ENCODE results near the gene PKP3.
"Not testable (repeated sequence)": the region's sequence is repeated elsewhere in the genome, so short reads cannot be mapped to it uniquely, and the experiment has no call there.

The PKP3 gene

GRCh38 chr11:394034-394857 lies at the start of gene PKP3:
PKP3 (plus strand) TSS chr11:394209; CDS start chr11:394293, 84 bp downstream.
- Histone ChIP-seq H3K4me2 (ENCODE audit: low read depth, low read length, poor library complexity, severe bottlenecking) (no peak within 1 kb of the TSS), H3K9me2 (replicated peaks; ENCODE audit: insufficient read depth, low read length) (no peaks in the 10 kb centered on the region), H3K4me3 (ENCODE audit: insufficient read depth, low read length, poor library complexity, severe bottlenecking) (no peak within 1 kb of the TSS), H3F3A (ENCODE audit: insufficient read depth) (no peaks in the 10 kb centered on the region), H4K20me1 (ENCODE audit: low read depth, low read length) (no peaks in the 10 kb centered on the region), H3K27ac (ENCODE audit: low read depth, low read length) (no peak within 1 kb of the TSS), H2AFZ (ENCODE audit: low read depth, low read length, severe bottlenecking) (no peak within 1 kb of the TSS), H3K9me3 (ENCODE audit: insufficient read depth, low read length) (no peaks in the 10 kb centered on the region), H3K36me3 (ENCODE audit: low read length) (no peaks in the 10 kb centered on the region), H3K27me3 (ENCODE audit: low read length) (no peaks in the 10 kb centered on the region), H3K79me2 (ENCODE audit: insufficient read depth, low read length) (no peaks in the 10 kb centered on the region), H3K9ac (ENCODE audit: low read length) (no peak within 1 kb of the TSS)
- no peak for TF ChIP-seq EZH2phosphoT487 (conservative IDR thresholded peaks at IDR 0.05; ENCODE audit: low read length)
- TF ChIP-seq CTCF (IDR thresholded peaks at IDR 0.05; ENCODE audit: insufficient read depth, low read length, poor library complexity, severe bottlenecking): no peak

GRCh38 chr11:344836-345578 lies 49.0 kb upstream of the PKP3 start:
- Histone ChIP-seq H3K27ac (ENCODE audit: low read depth, low read length) (no peak overlapping the region), H3K36me3 (ENCODE audit: low read length) (no peaks in the 10 kb centered on the region), H3K79me2 (ENCODE audit: insufficient read depth, low read length) (no peaks in the 10 kb centered on the region), H3K27me3 (ENCODE audit: low read length) (no peaks in the 10 kb centered on the region), H3F3A (ENCODE audit: insufficient read depth) (0 out of 2 replicates have a peak, but pooled peaks cover 7% of the 10 kb centered on the region), H3K4me3 (ENCODE audit: insufficient read depth, low read length, poor library complexity, severe bottlenecking) (no peak overlapping the region), H4K20me1 (ENCODE audit: low read depth, low read length) (no peaks in the 10 kb centered on the region), H3K9me2 (replicated peaks; ENCODE audit: insufficient read depth, low read length) (no peaks in the 10 kb centered on the region), H2AFZ (ENCODE audit: low read depth, low read length, severe bottlenecking) (no peak overlapping the region), H3K9ac (ENCODE audit: low read length) (no peak overlapping the region), H3K4me2 (ENCODE audit: low read depth, low read length, poor library complexity, severe bottlenecking) (no peak overlapping the region), H3K9me3 (ENCODE audit: insufficient read depth, low read length) (no peaks in the 10 kb centered on the region)
- TF ChIP-seq EZH2phosphoT487 (conservative IDR thresholded peaks at IDR 0.05; ENCODE audit: low read length) (no peak), CTCF (IDR thresholded peaks at IDR 0.05; ENCODE audit: insufficient read depth, low read length, poor library complexity, severe bottlenecking) (no peak)

GRCh38 chr11:346529-346928 lies 47.5 kb upstream of the PKP3 start:
- H3K9ac ChIP-seq (ENCODE audit: low read length): no peak overlapping the region
- 0 out of 2 replicates have a peak, but pooled peaks cover 7% of the 10 kb centered on the region for H3F3A ChIP-seq (ENCODE audit: insufficient read depth)
- H3K4me2 ChIP-seq (ENCODE audit: low read depth, low read length, poor library complexity, severe bottlenecking): no peak overlapping the region
- no peaks in the 10 kb centered on the region for H3K36me3 ChIP-seq (ENCODE audit: low read length)
- no peaks in the 10 kb centered on the region for H4K20me1 ChIP-seq (ENCODE audit: low read depth, low read length)
- no peak for TF ChIP-seq EZH2phosphoT487 (conservative IDR thresholded peaks at IDR 0.05; ENCODE audit: low read length)
- TF ChIP-seq CTCF (IDR thresholded peaks at IDR 0.05; ENCODE audit: insufficient read depth, low read length, poor library complexity, severe bottlenecking): no peak
- no peak overlapping the region for H2AFZ ChIP-seq (ENCODE audit: low read depth, low read length, severe bottlenecking)
- H3K27ac ChIP-seq (ENCODE audit: low read depth, low read length): no peak overlapping the region
- H3K9me2 ChIP-seq (replicated peaks; ENCODE audit: insufficient read depth, low read length): no peaks in the 10 kb centered on the region
- H3K9me3 ChIP-seq (ENCODE audit: insufficient read depth, low read length): no peaks in the 10 kb centered on the region
- no peaks in the 10 kb centered on the region for H3K27me3 ChIP-seq (ENCODE audit: low read length)
- H3K4me3 ChIP-seq (ENCODE audit: insufficient read depth, low read length, poor library complexity, severe bottlenecking): no peak overlapping the region
- H3K79me2 ChIP-seq (ENCODE audit: insufficient read depth, low read length): no peaks in the 10 kb centered on the region

GRCh38 chr11:349270-349954 lies 44.6 kb upstream of the PKP3 start:
- H3K36me3 ChIP-seq (ENCODE audit: low read length); H3K9me2 ChIP-seq (replicated peaks; ENCODE audit: insufficient read depth, low read length); H3K27ac ChIP-seq (ENCODE audit: low read depth, low read length); H3K4me2 ChIP-seq (ENCODE audit: low read depth, low read length, poor library complexity, severe bottlenecking); H3K27me3 ChIP-seq (ENCODE audit: low read length); H3K9me3 ChIP-seq (ENCODE audit: insufficient read depth, low read length); H2AFZ ChIP-seq (ENCODE audit: low read depth, low read length, severe bottlenecking); H3K4me3 ChIP-seq (ENCODE audit: insufficient read depth, low read length, poor library complexity, severe bottlenecking); H4K20me1 ChIP-seq (ENCODE audit: low read depth, low read length); H3K9ac ChIP-seq (ENCODE audit: low read length); H3K79me2 ChIP-seq (ENCODE audit: insufficient read depth, low read length): not testable (repeated sequence)
- H3F3A ChIP-seq (ENCODE audit: insufficient read depth): peaks cover 12% of the 10 kb centered on the region; the same call in 1 of the 2 replicates

GRCh38 chr11:350033-350722 lies 43.8 kb upstream of the PKP3 start:
- not testable (repeated sequence) for H4K20me1 ChIP-seq (ENCODE audit: low read depth, low read length); H3K79me2 ChIP-seq (ENCODE audit: insufficient read depth, low read length); H3K4me3 ChIP-seq (ENCODE audit: insufficient read depth, low read length, poor library complexity, severe bottlenecking); H3K4me2 ChIP-seq (ENCODE audit: low read depth, low read length, poor library complexity, severe bottlenecking); H3K9ac ChIP-seq (ENCODE audit: low read length); H3K27me3 ChIP-seq (ENCODE audit: low read length); H3K9me2 ChIP-seq (replicated peaks; ENCODE audit: insufficient read depth, low read length); H2AFZ ChIP-seq (ENCODE audit: low read depth, low read length, severe bottlenecking); H3K27ac ChIP-seq (ENCODE audit: low read depth, low read length); H3K36me3 ChIP-seq (ENCODE audit: low read length); H3K9me3 ChIP-seq (ENCODE audit: insufficient read depth, low read length)
- peaks cover 16% of the 10 kb centered on the region for H3F3A ChIP-seq (ENCODE audit: insufficient read depth)

Measured in SU-DHL-6 (cell line).